Lung (tissue), 12 donors: ENCODE measurements around the gene ARHGAP31. TPM values are rescaled to one million over a fixed set of nuclear protein-coding genes. Genes with fewer than 3 reads are reported as not detected.

Source experiments
- ATAC-seq: fragments of 200-7000 bp; cut with Tn5 transposase; one replicate; pipeline ENCODE4 v1.9.1; 2020; ENCODE audit warnings: moderate number of reproducible peaks; ENCODE audit not compliant: insufficient read depth, low FRiP score
- DNase-seq, 3 donors: peaks; one replicate each; pipeline ENCODE4 v3.0.0-alpha.2; 2013 to 2017
- H3K27ac ChIP-seq, 2 donors: one replicate each; pipeline ENCODE4 v1.5.1; 2013; ENCODE audit warnings: mild to moderate bottlenecking in 2 of 2, moderate library complexity in 2 of 2, control low read depth in 1 of 2, inconsistent platforms in 1 of 2, low read depth in 1 of 2, low read length in 1 of 2
- H3K27me3 ChIP-seq, 3 donors: one replicate each; pipeline ENCODE4 v1.5.1; 2013; ENCODE audit warnings: low read length in 2 of 3; ENCODE audit not compliant: control insufficient read depth in 3 of 3, insufficient read depth in 3 of 3
- H3K36me3 ChIP-seq, 4 donors: one replicate each; pipeline ENCODE4 v1.5.1; 2013; ENCODE audit warnings: low read length in 4 of 4, mild to moderate bottlenecking in 1 of 4, moderate library complexity in 1 of 4; ENCODE audit not compliant: control insufficient read depth in 4 of 4, insufficient read depth in 4 of 4
- H3K4me1 ChIP-seq, 5 donors: one replicate each; pipeline ENCODE4 v1.5.1; 2013; ENCODE audit warnings: low read length in 5 of 5, mild to moderate bottlenecking in 2 of 5, moderate library complexity in 1 of 5; ENCODE audit not compliant: control insufficient read depth in 5 of 5, insufficient read depth in 5 of 5
- H3K4me3 ChIP-seq: one replicate; pipeline ENCODE4 v1.5.1; 2013; ENCODE audit warnings: mild to moderate bottlenecking, control low read depth, moderate library complexity
- H3K9ac ChIP-seq, 2 donors: one replicate each; pipeline ENCODE4 v1.5.1; 2013; ENCODE audit warnings: low read length in 2 of 2, control low read depth in 1 of 2; ENCODE audit not compliant: insufficient read depth in 1 of 2
- H3K9me3 ChIP-seq, 4 donors: one replicate each; pipeline ENCODE4 v1.5.1; 2013; ENCODE audit warnings: low read length in 3 of 4, mild to moderate bottlenecking in 1 of 4, moderate library complexity in 1 of 4; ENCODE audit not compliant: control insufficient read depth in 4 of 4, insufficient read depth in 3 of 4
- WGBS, 2 donors: extraction: QIAGEN DNeasy Blood & Tissue Kit; methylation state at CpG; one replicate each; pipeline ENCODE4 v1.1.7; 2013; 5-methylcytosine and 5-hydroxymethylcytosine counted together
- polyA plus RNA-seq, 2 donors: library from polyadenylated mRNA; stranded (reverse); fragments of 200-250 nt; gene quantifications; one replicate each; pipeline ENCODE4 v1.2.1, GENCODE V29; 2013
- total RNA-seq, 2 donors: library from RNA; depleted of rRNA in 1 of 2; stranded (reverse); fragments of >200 nt in 1 of 2; gene quantifications; one replicate each; pipeline ENCODE4 v1.2.1, GENCODE V29; 2014 to 2021
- TF ChIP-seq, protein P1 (sequence below): IDR thresholded peaks from 2 replicates; pipeline ENCODE4 v1.5.1; 2012; ENCODE audit warnings: mild to moderate bottlenecking; ENCODE audit errors: control extremely low read depth, extremely low read depth
- donor health status: control.
- donor health status: control.
- donor health status: Bipolar disorder and iron deficiency.
- donor health status: healthy.
- donor health status: DM: yes; HTN: yes; CAD: no.

ARHGAP31 gene
- total and polyA plus RNA-seq, 4 donors: 11.6 to 58.5 (median 31.7) TPM

DNA sequence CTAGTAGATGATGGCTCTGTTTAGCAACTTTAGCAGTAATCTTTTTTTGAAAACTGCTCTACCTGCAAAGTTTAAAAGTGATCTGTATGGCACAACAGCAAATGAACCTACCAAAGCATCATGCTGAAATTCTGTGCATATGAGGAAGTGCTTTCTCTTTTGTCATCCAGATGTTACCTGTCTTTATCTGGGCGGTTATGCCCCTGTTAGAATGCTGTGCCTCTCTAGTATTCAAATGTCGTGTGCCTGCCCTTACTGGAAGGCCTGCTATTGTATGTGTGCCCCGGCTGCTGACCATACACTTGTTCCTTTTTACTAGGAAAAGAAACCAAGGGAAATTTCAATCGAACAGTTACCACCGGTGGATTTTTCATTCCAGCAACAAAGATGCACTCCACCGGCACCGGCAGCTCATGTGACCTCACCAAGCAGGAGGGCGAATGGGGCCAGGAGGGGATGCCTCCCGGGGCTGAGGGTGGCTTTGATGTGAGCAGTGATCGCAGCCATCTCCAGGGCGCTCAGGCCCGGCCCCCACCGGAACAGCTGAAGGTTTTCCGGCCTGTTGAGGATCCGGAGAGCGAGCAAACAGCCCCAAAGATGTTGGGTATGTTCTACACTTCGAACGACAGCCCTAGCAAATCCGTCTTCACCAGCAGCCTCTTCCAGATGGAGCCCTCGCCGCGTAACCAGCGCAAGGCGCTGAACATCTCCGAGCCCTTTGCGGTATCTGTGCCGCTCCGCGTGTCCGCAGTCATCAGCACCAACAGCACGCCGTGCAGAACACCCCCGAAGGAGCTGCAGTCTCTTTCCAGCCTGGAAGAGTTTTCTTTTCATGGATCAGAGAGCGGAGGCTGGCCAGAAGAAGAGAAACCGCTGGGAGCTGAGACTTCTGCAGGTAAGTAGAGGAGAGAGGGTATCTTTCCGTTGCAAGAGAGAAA lies 107.6 kb downstream of the ARHGAP31 start:
- Histone ChIP-seq H3K9ac (no peak overlapping the region), H3K36me3 (peaks cover 20 to 36% (median 29%) of the 10 kb centered on the region in 4 donors), H3K4me3 (no peak overlapping the region), H3K27me3 (no peaks in the 10 kb centered on the region), H3K9me3 (no peaks in the 10 kb centered on the region), H3K27ac (no peak overlapping the region), H3K4me1 (no peaks in the 10 kb centered on the region)
- TF ChIP-seq, protein P1, sequence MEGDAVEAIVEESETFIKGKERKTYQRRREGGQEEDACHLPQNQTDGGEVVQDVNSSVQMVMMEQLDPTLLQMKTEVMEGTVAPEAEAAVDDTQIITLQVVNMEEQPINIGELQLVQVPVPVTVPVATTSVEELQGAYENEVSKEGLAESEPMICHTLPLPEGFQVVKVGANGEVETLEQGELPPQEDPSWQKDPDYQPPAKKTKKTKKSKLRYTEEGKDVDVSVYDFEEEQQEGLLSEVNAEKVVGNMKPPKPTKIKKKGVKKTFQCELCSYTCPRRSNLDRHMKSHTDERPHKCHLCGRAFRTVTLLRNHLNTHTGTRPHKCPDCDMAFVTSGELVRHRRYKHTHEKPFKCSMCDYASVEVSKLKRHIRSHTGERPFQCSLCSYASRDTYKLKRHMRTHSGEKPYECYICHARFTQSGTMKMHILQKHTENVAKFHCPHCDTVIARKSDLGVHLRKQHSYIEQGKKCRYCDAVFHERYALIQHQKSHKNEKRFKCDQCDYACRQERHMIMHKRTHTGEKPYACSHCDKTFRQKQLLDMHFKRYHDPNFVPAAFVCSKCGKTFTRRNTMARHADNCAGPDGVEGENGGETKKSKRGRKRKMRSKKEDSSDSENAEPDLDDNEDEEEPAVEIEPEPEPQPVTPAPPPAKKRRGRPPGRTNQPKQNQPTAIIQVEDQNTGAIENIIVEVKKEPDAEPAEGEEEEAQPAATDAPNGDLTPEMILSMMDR: no peak
- WGBS, 2 donors: 90 to 91% methylated on average over 36 of the region's 36 CpGs
- ATAC-seq (no peak), DNase-seq (no peak)

DNA sequence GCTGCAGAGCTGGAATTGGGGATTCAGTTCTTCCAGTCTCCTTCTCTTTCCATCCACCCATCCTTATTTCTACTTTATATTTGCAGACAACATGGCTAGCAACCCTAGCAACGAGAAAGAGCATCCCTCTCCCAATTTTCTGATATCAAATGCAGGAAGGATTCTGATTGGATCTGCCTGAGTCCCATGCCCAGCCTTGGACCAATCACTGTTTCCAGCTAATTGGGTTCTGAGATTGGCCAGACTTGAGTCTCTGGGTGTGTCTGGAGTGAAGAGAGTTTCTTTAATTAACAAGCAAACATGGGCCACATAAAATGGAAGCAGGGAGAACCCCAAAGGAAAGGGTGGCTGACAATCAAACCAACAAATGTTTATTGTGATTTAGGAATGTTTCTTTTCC lies 108.6 kb downstream of the ARHGAP31 start:
- TF ChIP-seq, protein P1: no peak

DNA sequence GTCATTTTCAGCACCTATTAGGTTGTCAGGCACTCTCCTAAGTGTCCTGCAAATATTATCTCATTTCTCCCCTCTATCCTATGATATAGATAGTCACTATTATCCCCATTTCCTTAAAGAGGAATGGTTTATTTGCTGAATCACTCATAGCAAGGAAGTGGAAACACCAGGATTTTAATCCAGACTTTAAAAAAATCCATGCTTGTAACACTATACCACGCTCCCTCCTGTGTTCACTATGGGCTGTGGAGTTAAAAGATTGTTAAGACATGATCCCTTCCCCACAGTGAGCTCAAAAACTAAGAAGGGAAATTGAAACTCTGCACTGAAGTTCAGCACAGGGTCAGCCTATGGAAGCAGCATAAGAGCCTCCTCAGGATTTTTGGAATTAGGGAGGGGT lies 109.0 kb downstream of the ARHGAP31 start:
- Histone ChIP-seq H3K9ac (no peak overlapping the region), H3K4me1 (no peaks in the 10 kb centered on the region), H3K4me3 (no peak overlapping the region), H3K36me3 (peaks cover 20 to 31% (median 29%) of the 10 kb centered on the region in 4 donors), H3K9me3 (no peaks in the 10 kb centered on the region), H3K27me3 (no peaks in the 10 kb centered on the region), H3K27ac (no peak overlapping the region)
- TF ChIP-seq, protein P1: no peak
- no peak for DNase-seq
- 92 to 96% methylated on average over 1 of the region's 1 CpG for WGBS, 2 donors
- ATAC-seq: peak; percentile 2

More for the DNA sequence above, 108.6 kb downstream of the ARHGAP31 start:
- peaks cover 20 to 31% (median 29%) of the 10 kb centered on the region in 4 donors for H3K36me3 ChIP-seq
- H3K27ac ChIP-seq: no peak overlapping the region
- no peak overlapping the region for H3K9ac ChIP-seq
- H3K9me3 ChIP-seq: no peaks in the 10 kb centered on the region
- no peak for ATAC-seq
- no peaks in the 10 kb centered on the region for H3K27me3 ChIP-seq
- no peaks in the 10 kb centered on the region for H3K4me1 ChIP-seq
- no peak for DNase-seq
- H3K4me3 ChIP-seq: no peak overlapping the region
- 88 to 91% methylated on average over 1 of the region's 1 CpG for WGBS, 2 donors
